ENCODE data around the gene IPO9.

- TF ChIP-seq, protein P1, sequence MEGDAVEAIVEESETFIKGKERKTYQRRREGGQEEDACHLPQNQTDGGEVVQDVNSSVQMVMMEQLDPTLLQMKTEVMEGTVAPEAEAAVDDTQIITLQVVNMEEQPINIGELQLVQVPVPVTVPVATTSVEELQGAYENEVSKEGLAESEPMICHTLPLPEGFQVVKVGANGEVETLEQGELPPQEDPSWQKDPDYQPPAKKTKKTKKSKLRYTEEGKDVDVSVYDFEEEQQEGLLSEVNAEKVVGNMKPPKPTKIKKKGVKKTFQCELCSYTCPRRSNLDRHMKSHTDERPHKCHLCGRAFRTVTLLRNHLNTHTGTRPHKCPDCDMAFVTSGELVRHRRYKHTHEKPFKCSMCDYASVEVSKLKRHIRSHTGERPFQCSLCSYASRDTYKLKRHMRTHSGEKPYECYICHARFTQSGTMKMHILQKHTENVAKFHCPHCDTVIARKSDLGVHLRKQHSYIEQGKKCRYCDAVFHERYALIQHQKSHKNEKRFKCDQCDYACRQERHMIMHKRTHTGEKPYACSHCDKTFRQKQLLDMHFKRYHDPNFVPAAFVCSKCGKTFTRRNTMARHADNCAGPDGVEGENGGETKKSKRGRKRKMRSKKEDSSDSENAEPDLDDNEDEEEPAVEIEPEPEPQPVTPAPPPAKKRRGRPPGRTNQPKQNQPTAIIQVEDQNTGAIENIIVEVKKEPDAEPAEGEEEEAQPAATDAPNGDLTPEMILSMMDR (IDR thresholded peaks at IDR 0.05), result no peak
- no peak for TF ChIP-seq EZH2 (IDR thresholded peaks at IDR 0.05; ENCODE audit: borderline replicate concordance, insufficient read depth, low read depth, low read length, poor library complexity, severe bottlenecking)
These were observed 12.6 kb upstream of the IPO9 start for GRCh38 chr1:201816309-201816854.
